KMS-11 (cell line): ENCODE measurements around the gene ZC2HC1C.
"Not testable (repeated sequence)": the region's sequence is repeated elsewhere in the genome, so short reads cannot be mapped to it uniquely, and the experiment has no call there.

Experiments used
- H2AFZ ChIP-seq: fragments of 200-600 bp; sonication (generic); 2 replicates; pipeline ENCODE4 v1.6.1; 2016; ENCODE audit warnings: antibody characterized with exemption, mixed run types, low read depth
- H3K27ac ChIP-seq: fragments of 200-600 bp; sonication (generic); 2 replicates; pipeline ENCODE4 v1.6.1; 2016; ENCODE audit warnings: mild to moderate bottlenecking, mixed run types
- H3K27me3 ChIP-seq: fragments of 200-600 bp; sonication (generic); 2 replicates; pipeline ENCODE4 v1.6.1; 2017; ENCODE audit warnings: mild to moderate bottlenecking, low read depth, mixed run types, moderate library complexity; ENCODE audit not compliant: insufficient read depth
- H3K36me3 ChIP-seq: fragments of 200-600 bp; sonication (generic); 2 replicates; pipeline ENCODE4 v1.6.1; 2017; ENCODE audit warnings: mild to moderate bottlenecking, mixed run types; ENCODE audit not compliant: insufficient read depth
- H3K4me1 ChIP-seq: fragments of 200-600 bp; sonication (generic); 2 replicates; pipeline ENCODE4 v1.6.1; 2016; ENCODE audit warnings: mild to moderate bottlenecking, low read depth, mixed run types; ENCODE audit not compliant: poor library complexity, severe bottlenecking
- H3K4me2 ChIP-seq: fragments of 200-600 bp; sonication (generic); 2 replicates; pipeline ENCODE4 v1.7.0; 2016; ENCODE audit warnings: mild to moderate bottlenecking, mixed run types
- H3K4me3 ChIP-seq: fragments of 200-600 bp; sonication (generic); IDR thresholded peaks from 2 replicates; pipeline ENCODE4 v1.6.1; 2017; ENCODE audit warnings: low read depth, low read length, mixed read lengths; ENCODE audit not compliant: insufficient read depth
- H3K79me2 ChIP-seq: fragments of 200-600 bp; sonication (generic); 2 replicates; pipeline ENCODE4 v1.6.1; 2016; ENCODE audit warnings: low read depth, mixed run types; ENCODE audit not compliant: insufficient read depth
- H3K9ac ChIP-seq: fragments of 200-600 bp; sonication (generic); 2 replicates; pipeline ENCODE4 v1.6.1; 2016; ENCODE audit warnings: mild to moderate bottlenecking, mixed run types
- H4K20me1 ChIP-seq: fragments of 200-600 bp; sonication (generic); 2 replicates; pipeline ENCODE4 v1.6.1; 2016; ENCODE audit warnings: mild to moderate bottlenecking, mixed run types; ENCODE audit not compliant: insufficient read depth
- TF ChIP-seq, protein P1 (sequence below): fragments of 200-600 bp; sonication (generic); conservative IDR thresholded peaks from 2 replicates; pipeline ENCODE4 v1.6.1; 2017; ENCODE audit warnings: low read depth, mild to moderate bottlenecking, antibody characterized with exemption, low read length, moderate library complexity, mixed read lengths

Gene ZC2HC1C

GRCh38 chr14:75126679-75127473 is 57.4 kb downstream of the ZC2HC1C start, which contains the start of gene NEK9:
Gene NEK9 (minus strand): TSS chr14:75127048. CDS start chr14:75126921, 127 bp downstream.
- TF ChIP-seq, protein P1, sequence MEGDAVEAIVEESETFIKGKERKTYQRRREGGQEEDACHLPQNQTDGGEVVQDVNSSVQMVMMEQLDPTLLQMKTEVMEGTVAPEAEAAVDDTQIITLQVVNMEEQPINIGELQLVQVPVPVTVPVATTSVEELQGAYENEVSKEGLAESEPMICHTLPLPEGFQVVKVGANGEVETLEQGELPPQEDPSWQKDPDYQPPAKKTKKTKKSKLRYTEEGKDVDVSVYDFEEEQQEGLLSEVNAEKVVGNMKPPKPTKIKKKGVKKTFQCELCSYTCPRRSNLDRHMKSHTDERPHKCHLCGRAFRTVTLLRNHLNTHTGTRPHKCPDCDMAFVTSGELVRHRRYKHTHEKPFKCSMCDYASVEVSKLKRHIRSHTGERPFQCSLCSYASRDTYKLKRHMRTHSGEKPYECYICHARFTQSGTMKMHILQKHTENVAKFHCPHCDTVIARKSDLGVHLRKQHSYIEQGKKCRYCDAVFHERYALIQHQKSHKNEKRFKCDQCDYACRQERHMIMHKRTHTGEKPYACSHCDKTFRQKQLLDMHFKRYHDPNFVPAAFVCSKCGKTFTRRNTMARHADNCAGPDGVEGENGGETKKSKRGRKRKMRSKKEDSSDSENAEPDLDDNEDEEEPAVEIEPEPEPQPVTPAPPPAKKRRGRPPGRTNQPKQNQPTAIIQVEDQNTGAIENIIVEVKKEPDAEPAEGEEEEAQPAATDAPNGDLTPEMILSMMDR: no peak
- Histone ChIP-seq H2AFZ (peak within 1 kb of the TSS; percentile 85), H3K4me2 (peak within 1 kb of the TSS; percentile 80), H3K4me3 (no peak within 1 kb of the TSS), H4K20me1 (no peaks in the 10 kb centered on the region), H3K36me3 (no peaks in the 10 kb centered on the region), H3K27ac (peak within 1 kb of the TSS; percentile 68), H3K27me3 (no peaks in the 10 kb centered on the region), H3K79me2 (0 out of 2 replicates have a peak, but pooled peaks cover 4% of the 10 kb centered on the region), H3K9ac (peak within 1 kb of the TSS; percentile 87), H3K4me1 (peaks cover 20% of the 10 kb centered on the region)

DNA sequence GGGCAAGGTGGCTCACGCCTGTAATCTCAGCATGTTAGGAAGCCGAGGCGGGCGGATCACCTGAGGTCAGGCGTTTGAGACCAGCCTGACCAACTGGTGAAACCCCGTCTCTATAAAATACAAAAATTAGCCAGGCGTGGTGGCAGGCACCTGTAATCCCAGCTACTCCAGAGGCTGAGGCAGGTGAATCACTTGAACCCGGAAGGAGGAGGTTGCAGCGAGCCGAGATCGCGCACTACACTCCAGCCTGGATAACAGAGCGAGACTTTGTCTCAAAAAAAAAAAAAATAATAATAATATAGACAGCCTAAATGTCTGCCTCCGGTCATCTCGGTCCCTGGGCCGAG is 58.0 kb downstream of the ZC2HC1C start:
- H4K20me1 ChIP-seq, H3K27me3 ChIP-seq, H3K36me3 ChIP-seq, H3K4me3 ChIP-seq, H3K79me2 ChIP-seq: not testable (repeated sequence)
- peak overlapping the region; percentile 85 for H2AFZ ChIP-seq
- peak overlapping the region; percentile 87; the same call in 1 of the 2 replicates for H3K9ac ChIP-seq
- H3K4me2 ChIP-seq: peak overlapping the region; percentile 62
- H3K4me1 ChIP-seq: peaks cover 20% of the 10 kb centered on the region
- H3K27ac ChIP-seq: peak overlapping the region; percentile 68; the same call in 1 of the 2 replicates

- no peak overlapping the region for H2AFZ ChIP-seq
- no peaks in the 10 kb centered on the region for H3K36me3 ChIP-seq
- H3K4me2 ChIP-seq: no peak overlapping the region; the same call in 1 of the 2 replicates
- 0 out of 2 replicates have a peak, but pooled peaks cover 4% of the 10 kb centered on the region for H3K79me2 ChIP-seq
- no peaks in the 10 kb centered on the region for H4K20me1 ChIP-seq
- H3K4me1 ChIP-seq: peaks cover 20% of the 10 kb centered on the region
- H3K27me3 ChIP-seq: no peaks in the 10 kb centered on the region
- no peak overlapping the region for H3K27ac ChIP-seq
- no peak overlapping the region for H3K9ac ChIP-seq
- no peak overlapping the region for H3K4me3 ChIP-seq
- TF ChIP-seq, protein P1: no peak
These were observed 58.6 kb downstream of the ZC2HC1C start for GRCh38 chr14:75127903-75128595.

DNA sequence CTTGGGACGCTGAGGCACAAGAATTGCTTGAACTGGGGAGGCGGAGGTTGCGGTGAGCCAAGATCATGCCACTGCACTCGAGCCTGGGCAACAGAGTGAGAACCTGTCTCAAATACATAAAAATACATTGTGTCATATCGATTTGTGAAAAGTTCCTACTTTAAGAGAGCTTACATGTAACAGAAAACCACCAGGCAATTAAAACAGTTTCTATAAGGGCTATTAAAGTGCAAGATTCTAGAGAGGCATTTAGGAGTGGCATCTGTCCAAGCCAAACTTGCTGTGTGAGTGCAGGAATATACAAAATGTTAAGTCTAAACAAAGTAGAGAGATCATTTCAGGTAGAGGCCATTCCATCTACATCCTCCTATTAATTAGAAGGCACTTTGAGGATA is 59.2 kb downstream of the ZC2HC1C start:
- TF ChIP-seq, protein P1: no peak
- H3K27ac ChIP-seq: no peak overlapping the region
- H3K4me1 ChIP-seq: peaks cover 20% of the 10 kb centered on the region
- H3K36me3 ChIP-seq: no peaks in the 10 kb centered on the region
- no peak overlapping the region for H2AFZ ChIP-seq
- no peaks in the 10 kb centered on the region for H3K27me3 ChIP-seq
- no peak overlapping the region for H3K4me2 ChIP-seq
- no peak overlapping the region for H3K9ac ChIP-seq
- no peak overlapping the region for H3K4me3 ChIP-seq
- H4K20me1 ChIP-seq: no peaks in the 10 kb centered on the region
- 0 out of 2 replicates have a peak, but pooled peaks cover 4% of the 10 kb centered on the region for H3K79me2 ChIP-seq
